ENCODE data around the gene SCYGR5. TPM values are rescaled to one million over a fixed set of nuclear protein-coding genes. Genes with fewer than 3 reads are reported as not detected.
"Not testable (repeated sequence)": the region's sequence is repeated elsewhere in the genome, so short reads cannot be mapped to it uniquely, and the experiment has no call there.

SCYGR5 gene
- total RNA-seq, 1 donor from 2014 or later = not detected

DNA sequence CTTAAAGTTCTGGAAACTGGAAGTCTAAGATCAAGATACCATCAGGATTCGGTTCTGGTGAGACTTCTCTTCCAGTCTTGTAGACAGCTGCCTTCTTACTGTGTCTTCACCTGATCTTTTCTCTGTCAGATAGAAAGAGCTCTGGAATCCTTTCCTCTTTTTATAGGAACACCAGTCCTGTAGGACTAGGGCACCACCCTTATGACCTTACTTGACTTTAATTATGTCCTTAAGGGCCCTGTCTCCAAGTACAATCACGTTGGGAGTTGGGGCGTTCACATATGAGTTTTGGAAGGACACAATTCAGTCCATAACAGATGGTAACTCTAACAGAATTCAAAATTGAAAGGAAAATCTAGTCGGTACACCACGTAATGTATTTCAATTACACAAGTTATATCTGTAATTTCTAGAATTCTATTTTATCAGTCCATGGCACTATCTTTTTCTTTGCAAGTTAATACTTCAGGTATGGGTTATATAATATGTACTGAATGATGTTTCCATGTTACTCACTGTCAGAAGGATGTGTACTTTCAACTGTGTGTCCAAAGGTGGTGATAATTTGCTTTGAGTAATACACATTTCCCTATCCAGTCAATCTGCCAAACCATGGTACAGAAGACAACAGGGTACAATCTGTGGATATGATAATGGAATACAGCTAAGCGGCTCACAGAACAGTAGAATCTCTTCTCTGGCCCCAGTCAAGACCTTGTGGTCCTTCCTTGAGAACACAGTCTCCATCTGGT is 1.2 kb upstream of the SCYGR5 start:
- intact Hi-C loops (cut with DNase I) = no loop called here

DNA sequence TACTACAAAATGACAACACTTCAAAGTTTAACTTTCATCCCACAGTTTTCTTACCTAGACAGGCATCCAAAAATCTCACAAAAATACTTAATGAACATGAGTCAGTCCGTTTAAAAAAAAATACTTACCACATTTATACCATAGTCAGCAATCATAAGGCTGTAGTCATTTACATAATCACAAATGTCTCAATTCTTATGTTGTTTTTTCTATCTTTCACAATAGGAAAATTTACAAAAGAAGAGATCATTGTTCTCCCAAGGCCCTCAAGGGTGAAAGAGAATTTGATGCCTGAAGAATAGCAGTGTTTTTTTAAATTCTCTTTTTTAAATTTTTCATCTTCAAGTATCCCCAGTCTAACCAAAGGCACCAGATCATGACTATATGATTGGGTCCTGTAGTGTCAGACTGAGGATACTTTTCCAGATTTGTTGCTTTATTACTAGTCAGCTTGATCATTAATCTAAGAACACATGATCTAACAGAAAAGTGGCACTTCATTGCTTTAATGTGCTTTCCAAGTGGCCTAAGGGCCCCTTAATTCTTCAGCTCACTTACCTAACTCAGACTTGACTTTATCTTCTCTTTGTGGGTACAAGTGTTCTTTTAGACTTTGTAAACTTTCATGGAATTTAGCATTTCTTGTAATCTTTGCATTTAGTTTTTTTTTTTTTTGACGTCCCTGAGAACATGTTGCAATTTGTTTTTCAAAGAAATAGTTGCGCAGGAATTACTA is 4.7 kb downstream of the SCYGR5 start:
- intact Hi-C loops (cut with DNase I) = no loop called here
- no peak for DNase-seq (ENCODE audit: low spot score)

More for the DNA sequence above, 1.2 kb upstream of the SCYGR5 start:
- no peak for DNase-seq (ENCODE audit: low spot score)

DNA sequence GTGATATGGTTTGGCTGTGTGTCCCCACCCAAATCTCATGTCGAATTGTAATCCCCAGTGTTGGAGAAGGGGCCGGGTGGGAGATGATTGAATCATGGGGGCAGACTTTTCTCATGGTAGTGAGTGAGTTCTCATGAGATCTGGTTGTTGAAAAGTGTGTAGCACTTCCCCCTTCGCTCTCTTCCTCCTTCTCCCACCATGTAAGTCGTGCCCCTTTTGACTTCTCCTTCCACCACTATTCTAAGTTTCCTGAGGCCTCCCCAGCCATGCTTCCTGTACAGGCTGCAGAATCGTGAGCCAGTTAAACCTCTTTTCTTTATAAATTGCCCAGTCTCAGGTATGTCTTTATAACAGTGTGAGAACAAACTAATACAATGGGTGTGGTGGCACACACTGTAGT is 7.0 kb downstream of the SCYGR5 start:
- intact Hi-C loops (cut with DNase I); DNase-seq (ENCODE audit: low spot score): not testable (repeated sequence)

DNA sequence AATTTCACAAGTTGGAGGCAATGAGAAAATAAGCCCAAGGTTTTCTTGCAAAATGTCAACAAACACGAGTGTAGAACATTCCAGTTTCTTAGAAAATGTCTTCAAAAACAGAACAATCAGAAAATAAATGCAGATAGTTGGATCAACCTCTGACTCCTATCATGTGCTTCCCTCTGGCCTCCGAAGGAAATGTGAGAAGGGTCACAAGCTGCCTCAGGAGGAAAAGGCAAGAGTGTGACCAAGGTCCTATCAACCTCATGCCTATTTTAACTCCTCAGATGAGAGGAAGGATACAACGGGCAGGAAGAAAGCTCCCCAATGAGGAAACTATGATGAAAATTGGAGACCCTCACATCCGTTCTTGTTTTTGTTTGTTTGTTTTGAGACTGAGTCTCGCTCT is 7.9 kb downstream of the SCYGR5 start:
- intact Hi-C loops (cut with DNase I) = no loop called here
- no peak for DNase-seq (ENCODE audit: low spot score)

DNA sequence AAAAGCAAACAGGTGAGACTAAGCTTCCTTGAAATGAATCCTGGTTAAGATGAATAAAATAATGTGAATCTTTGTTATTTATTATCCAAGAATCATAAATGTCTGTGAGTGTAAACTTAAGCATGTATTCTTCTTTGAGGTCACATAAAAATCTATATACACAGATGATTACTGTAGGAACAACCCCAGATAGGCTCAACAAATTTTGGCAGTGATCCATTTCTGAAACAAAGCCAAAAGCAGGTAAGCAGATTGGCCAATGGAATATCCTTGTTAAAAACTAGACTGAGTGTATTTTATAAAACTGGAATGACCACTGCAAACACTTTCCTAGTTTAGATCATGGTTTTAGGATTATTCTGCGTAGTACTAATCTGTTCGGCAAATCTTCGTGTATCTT is 11.3 kb downstream of the SCYGR5 start:
- intact Hi-C loops (cut with DNase I) = no loop called here
- DNase-seq (ENCODE audit: low spot score) = no peak

DNA sequence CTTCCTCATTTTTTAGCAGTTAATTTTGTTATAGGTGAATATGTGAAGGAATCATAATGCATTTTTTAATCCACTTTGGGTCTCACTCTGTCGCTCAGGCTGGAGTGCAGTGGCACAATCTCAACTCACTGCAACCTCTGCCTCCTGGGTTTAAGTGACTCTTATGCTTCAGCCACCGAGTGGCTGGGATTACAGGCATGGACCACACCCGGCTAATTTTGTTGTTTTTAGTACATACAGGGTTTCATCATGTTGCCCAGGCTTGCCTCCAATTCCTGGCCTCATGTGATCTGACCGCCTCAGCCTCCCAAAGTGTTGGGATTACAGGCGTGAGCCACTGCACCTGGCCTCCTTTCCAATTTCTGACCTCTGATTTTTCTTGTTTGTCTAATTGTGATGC is 17.7 kb downstream of the SCYGR5 start:
- intact Hi-C loops (cut with DNase I) = no loop called here
- DNase-seq (ENCODE audit: low spot score) = no peak

DNA sequence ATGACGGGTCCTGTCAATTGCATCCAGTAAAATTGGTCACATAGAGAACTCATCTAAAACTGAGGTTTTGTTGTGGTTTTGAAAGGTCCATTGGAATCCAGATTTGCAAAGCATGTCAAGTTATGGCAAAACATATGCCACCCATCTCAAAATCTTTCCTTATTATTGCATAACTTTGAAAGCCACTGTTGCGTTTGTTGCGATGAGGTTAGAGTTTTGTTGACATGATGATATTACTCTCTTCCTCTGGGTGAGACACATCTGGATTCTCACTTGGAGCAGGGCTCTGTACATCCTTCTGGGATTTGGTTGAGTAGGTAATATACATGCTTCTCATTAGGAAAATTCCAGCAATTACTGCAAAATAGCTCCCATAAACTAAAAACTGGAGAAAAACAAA is 20.6 kb downstream of the SCYGR5 start:
- intact Hi-C loops (cut with DNase I) = no loop called here
- no peak for DNase-seq (ENCODE audit: low spot score)

DNA sequence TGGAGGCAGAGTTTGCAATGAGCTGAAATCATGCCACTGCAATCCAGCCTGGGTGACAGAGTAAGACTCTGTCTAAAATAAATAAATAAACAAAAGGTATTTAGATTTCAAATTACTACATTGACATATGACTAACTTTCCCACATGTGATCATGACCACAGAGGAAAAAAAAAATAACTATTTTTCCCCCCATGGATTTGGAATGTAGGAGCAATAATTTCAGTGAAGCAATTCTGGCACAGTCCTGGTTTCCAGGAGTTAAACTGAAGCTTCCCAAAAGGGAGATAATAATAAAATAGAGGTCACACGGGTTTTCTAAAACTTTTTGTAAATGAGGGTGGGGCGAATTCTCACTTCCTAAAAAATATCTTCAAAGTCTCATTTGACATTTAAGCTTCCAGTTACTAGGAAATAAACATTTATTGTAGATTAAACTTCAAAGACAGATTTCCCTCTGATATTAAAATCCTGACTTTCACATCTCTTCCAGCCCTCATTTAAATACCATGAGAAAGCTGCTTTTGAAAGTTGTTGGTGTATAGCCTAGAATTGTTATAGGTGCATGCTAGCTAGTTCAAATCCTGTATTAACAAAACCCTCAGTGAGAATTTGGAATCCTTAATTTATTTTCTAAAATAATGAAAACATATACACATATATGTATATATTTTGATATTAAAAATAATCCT is 30.5 kb downstream of the SCYGR5 start:
- DNase-seq (ENCODE audit: low spot score) = no peak

DNA sequence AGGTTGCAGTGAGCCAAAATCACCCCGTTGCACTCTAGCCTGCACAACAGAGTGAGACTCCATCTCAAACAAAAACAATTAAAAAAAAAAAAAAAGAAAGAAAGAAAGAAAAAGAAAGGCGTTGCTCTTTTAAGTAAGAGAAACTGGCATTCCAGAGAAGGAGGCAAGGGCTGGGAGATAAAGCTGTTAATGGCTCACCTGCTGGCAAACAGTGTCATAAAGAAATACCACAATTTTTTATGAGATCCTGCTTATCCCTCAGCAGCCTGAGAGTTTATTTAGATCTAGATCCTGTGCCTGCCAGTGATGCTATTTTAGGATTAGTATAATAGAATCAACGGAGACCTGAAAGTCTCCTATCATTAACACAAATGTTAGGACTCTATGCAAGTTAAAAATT is 35.0 kb downstream of the SCYGR5 start:
- DNase-seq (ENCODE audit: low spot score) = no peak
- intact Hi-C loops (cut with DNase I) = no loop called here

More for the DNA sequence above, 30.5 kb downstream of the SCYGR5 start:
- intact Hi-C loops (cut with DNase I) = no loop called here

DNA sequence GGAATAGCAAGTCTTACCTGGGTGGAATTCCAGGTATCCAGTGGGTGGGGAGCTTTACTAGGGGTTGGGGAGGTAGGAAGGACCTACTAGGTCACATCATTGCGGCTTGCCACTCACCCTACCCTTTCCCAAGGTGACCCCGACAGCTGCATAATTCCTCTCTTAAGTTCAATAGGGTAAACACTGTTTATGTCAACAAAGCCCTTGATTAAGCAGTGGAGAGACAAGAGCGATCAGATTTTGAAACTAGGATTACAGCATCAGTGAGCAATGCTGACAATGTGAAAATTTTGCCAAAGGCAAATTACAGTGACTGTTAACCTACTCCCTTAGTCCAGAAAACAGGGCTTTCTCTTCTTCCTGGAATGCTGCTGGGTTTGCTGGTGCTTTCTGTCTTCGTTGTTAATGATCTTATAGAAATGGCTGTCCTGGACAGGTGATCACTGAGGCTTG is 36.7 kb downstream of the SCYGR5 start:
- no peak for DNase-seq (ENCODE audit: low spot score)
- intact Hi-C loops (cut with DNase I) = no loop called here

DNA sequence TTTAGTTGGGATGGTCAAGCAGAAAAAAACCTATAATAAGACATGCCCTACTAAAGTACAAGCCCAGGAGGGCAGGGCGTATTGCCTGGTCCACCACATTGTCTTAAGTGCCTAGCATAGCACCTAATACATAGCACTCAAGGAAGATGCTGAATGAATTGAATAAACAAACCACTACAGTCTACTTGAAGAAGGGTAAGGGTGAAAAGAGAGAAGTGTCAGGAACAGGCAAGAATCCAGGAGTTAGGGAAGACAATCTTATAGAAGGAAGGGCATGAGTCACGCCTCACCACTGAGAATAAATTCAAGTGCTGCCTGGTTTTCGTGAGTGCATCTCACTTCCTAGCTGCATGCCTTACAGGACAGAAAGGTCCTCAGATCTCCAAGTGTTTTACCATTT is 37.4 kb downstream of the SCYGR5 start:
- intact Hi-C loops (cut with DNase I) = no loop called here
- no peak for DNase-seq (ENCODE audit: low spot score)

DNA sequence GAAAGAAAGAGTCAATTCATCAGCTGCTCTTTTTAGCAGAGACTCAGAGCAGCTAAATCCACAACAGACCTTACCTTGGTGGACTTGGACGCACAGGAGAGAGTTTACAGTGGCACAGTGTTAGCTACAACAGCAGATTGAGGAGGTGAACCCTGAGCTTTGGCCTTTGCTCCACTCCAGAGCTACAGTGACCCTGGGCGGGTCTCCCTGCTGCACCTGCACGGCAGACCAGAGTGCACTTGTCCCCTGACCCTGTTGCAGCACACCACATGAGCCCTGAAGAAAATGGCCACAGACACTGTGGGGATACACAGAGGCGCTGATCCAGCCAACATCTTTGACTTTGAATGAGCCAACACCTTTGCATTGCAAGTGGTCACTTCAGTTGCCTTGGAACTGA is 40.3 kb downstream of the SCYGR5 start:
- DNase-seq (ENCODE audit: low spot score) = no peak
- intact Hi-C loops (cut with DNase I) = no loop called here

DNA sequence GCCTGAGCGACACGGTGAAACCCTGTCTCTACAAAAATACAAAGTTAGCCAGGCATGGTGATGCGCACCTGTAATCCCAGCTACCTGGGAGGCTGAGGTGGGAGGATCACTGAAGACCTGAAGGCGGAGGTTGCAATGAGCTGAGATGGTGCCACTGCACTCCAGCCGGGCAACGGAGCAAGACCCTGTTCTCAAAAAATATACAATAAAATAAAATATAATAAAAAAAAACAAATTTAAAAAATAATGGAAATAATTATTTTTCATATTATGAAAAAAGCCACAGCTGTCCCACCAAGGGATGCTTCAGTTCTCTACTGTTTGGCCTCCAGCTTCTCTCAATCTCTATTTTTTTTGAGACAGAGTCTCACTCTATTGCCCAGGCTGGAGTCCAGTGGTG is 40.8 kb downstream of the SCYGR5 start:
- intact Hi-C loops (cut with DNase I) = no loop called here

DNA sequence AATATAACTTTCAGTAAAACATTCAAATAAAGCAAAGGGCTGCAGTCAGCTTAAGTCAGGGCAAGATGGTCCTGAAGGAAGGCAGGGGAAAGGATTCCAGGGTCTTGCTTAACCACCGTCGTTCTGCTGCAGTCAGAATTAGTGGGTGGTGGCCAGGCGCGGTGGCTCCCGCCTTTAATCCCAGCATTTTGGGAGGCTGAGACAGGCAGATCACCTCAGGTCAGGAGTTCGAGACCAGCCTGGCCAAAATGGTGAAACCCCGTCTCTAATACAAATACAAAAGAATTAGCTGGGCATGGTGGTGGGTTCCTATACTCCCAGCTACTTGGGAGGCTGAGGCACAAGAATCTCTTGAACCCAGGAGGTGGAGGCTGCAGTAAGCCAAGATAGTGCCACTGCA is 44.4 kb downstream of the SCYGR5 start:
- intact Hi-C loops (cut with DNase I) = no loop called here

More for the DNA sequence above, 40.8 kb downstream of the SCYGR5 start:
- no peak for DNase-seq (ENCODE audit: low spot score)

DNA sequence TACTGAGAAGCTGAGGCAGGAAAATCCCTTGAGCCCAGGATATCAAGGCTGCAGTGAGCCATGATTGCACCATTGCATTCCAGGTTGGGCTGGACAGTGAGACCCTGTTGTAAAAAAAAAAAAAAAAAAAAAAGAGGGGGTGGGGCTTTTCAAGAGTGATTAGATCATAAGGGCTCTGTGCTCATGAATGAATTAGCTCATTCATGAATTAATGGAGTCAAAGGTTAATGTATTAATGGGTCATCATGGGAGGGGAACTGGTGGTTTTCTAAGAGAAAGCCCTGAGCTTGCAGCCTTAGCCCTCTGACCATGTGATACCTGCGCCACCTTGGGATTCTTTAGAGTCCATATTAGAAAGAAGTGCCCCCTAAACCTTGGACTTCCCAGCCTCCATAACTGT is 46.7 kb downstream of the SCYGR5 start:
- intact Hi-C loops (cut with DNase I) = no loop called here
- DNase-seq (ENCODE audit: low spot score) = no peak

More for the DNA sequence above, 44.4 kb downstream of the SCYGR5 start:
- DNase-seq (ENCODE audit: low spot score) = no peak

DNA sequence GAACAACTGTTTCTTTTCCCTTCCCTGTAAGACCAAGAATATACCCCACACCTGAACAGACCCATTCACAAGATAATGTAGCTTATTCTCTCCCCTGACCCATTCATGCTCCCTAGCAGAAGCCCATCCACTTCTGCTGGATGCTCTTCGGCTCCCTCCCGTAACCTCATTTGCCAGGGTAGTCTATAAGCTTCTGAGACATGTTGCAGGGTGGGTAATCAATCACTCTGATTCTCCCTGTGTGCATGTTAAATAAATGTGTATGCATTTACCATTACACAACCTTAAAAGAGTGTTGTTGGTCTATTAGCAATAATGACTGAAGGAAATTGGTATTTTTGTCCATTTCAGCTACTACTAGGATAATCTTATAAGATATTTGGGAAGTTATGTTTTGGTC is 49.9 kb downstream of the SCYGR5 start:
- DNase-seq (ENCODE audit: low spot score) = no peak
- intact Hi-C loops (cut with DNase I) = no loop called here

Other genes with a start within 250 kb of the SCYGR5 start
- gene AGFG1, start 194.6 kb upstream of the SCYGR5 start, total RNA-seq = 58.2 TPM
- not detected for gene SCYGR2, start 67.9 kb upstream of the SCYGR5 start, total RNA-seq
- not detected for gene SCYGR3, start 52.0 kb upstream of the SCYGR5 start, total RNA-seq
- not detected for gene SCYGR4, start 49.3 kb upstream of the SCYGR5 start, total RNA-seq
- gene SLC19A3, start 51.2 kb downstream of the SCYGR5 start, total RNA-seq = 0.38 TPM
- gene SCYGR6, start 58.0 kb downstream of the SCYGR5 start, total RNA-seq = not detected
- not detected for gene SCYGR7, start 61.5 kb downstream of the SCYGR5 start, total RNA-seq
- gene SCYGR8, start 79.1 kb downstream of the SCYGR5 start, total RNA-seq = not detected
- gene CCL20, start 147.0 kb downstream of the SCYGR5 start, total RNA-seq = not detected
- not detected for gene DAW1, start 204.8 kb downstream of the SCYGR5 start, total RNA-seq

Data from cardiac septum (tissue), 1 donor.